Measurements from ENCODE around the gene ANKRD11. TPM values are rescaled to one million over a fixed set of nuclear protein-coding genes. Genes with fewer than 3 reads are reported as not detected.

ANKRD11 gene
- total RNA-seq, 1 donor from 2014 or later = 164 TPM

DNA sequence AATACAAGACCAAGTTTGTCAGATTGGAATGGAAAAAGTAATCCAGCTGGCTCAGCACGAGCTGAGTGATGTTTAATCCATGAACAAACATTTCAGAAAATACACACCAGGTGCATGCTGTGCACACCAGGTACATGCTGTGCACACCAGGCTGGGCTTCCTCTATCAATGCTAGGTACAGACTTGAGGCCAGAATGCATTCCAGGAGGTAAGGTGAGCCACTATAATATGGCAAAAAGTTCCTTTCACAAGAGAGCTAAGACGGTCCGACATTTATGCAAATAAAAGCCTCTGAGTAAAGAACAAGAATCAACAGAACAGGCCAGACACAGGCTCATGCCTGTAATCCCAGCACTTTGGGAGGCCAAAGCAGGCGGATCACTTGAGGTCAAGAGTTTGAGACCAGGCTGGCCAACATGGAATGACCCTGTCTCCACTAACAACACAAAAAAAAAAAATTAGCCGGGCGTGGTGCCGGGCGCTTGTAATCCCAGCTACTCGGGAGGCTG, 144.7 kb downstream of the ANKRD11 start:
- no peaks in the 10 kb centered on the region for H3K9me3 Mint-ChIP-seq
- no peaks in the 10 kb centered on the region for H3K27me3 Mint-ChIP-seq (ENCODE audit: low read depth)
- H3K36me3 Mint-ChIP-seq (ENCODE audit: low read depth) = peaks cover under 1% of the 10 kb centered on the region

DNA sequence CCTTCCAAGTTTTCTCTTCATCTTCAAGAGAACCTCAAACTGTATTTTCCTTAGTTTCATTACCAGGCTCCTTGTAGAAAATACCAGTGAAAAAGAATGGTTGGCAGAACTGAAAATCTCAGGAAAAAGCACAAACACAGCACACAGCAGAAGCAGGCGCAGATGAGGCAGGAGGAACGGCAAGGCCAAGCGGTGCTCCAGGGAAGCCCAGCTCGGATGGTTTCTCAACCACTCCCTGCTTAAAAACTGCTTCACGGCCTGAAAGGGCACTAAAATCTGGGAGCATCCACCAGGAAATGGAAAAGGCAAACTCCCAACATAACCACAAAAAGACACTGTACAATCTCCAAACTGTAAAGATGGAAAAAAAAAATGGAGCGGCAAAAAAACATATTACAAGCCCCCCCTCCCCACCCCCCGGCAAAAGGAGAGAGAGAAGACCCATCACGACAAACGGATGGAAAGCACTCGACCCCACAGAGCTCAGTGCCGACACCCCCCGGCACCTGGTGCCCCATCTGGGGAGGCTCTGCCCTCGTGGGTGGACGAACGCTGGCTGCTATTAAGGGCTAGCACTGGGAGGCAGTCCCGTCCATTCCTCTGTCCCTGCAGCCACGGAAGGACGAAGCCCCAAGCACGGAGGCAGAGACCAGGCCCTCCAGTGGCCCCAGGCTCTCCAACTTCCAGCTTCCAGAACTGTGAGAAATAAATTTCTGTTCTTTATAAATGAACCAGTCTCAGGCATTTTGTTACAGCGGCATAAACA, 145.3 kb downstream of the ANKRD11 start:
- Mint-ChIP-seq H3K36me3 (ENCODE audit: low read depth) (no peaks in the 10 kb centered on the region), H3K4me1 (peaks cover 53% of the 10 kb centered on the region), H3K4me3 (peak overlapping the region; percentile 11), H3K27ac (ENCODE audit: unreplicated experiment) (peak overlapping the region; percentile 95), H3K27me3 (ENCODE audit: low read depth) (no peaks in the 10 kb centered on the region), H3K9me3 (no peaks in the 10 kb centered on the region)
- no peak for DNase-seq (ENCODE audit: low read depth, low spot score)
- TF ChIP-seq, protein P1, sequence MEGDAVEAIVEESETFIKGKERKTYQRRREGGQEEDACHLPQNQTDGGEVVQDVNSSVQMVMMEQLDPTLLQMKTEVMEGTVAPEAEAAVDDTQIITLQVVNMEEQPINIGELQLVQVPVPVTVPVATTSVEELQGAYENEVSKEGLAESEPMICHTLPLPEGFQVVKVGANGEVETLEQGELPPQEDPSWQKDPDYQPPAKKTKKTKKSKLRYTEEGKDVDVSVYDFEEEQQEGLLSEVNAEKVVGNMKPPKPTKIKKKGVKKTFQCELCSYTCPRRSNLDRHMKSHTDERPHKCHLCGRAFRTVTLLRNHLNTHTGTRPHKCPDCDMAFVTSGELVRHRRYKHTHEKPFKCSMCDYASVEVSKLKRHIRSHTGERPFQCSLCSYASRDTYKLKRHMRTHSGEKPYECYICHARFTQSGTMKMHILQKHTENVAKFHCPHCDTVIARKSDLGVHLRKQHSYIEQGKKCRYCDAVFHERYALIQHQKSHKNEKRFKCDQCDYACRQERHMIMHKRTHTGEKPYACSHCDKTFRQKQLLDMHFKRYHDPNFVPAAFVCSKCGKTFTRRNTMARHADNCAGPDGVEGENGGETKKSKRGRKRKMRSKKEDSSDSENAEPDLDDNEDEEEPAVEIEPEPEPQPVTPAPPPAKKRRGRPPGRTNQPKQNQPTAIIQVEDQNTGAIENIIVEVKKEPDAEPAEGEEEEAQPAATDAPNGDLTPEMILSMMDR (conservative IDR thresholded peaks at IDR 0.05) = no peak

More for the DNA sequence above, 144.7 kb downstream of the ANKRD11 start:
- H3K27ac Mint-ChIP-seq (ENCODE audit: unreplicated experiment) = no peak overlapping the region
- H3K4me1 Mint-ChIP-seq = peaks cover 57% of the 10 kb centered on the region
- TF ChIP-seq, protein P1 (conservative IDR thresholded peaks at IDR 0.05) = no peak
- H3K4me3 Mint-ChIP-seq = peak overlapping the region; percentile 11
- no peak for DNase-seq (ENCODE audit: low read depth, low spot score)

DNA sequence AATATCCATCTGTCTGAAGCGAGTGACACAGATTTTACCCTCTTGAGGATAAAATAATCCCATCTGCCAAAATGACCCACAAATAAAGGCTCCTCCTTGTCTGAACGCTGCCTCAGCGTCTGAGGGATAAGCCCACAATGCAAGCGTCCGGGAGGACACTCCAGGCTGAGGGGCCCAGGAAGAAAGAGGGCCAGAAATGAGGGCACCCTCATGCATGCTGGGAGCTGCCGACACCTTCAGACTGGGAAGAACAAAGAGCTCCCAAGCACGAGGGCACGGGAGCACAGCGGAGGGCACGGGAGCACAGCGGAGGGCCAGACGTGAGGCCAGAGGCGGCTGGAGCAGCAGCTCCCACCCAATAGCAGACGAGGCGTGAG, 145.9 kb downstream of the ANKRD11 start:
- Mint-ChIP-seq H3K4me1 (peaks cover 56% of the 10 kb centered on the region), H3K27ac (ENCODE audit: unreplicated experiment) (peak overlapping the region; percentile 95), H3K36me3 (ENCODE audit: low read depth) (no peaks in the 10 kb centered on the region), H3K9me3 (no peaks in the 10 kb centered on the region), H3K4me3 (peak overlapping the region; percentile 41), H3K27me3 (ENCODE audit: low read depth) (no peaks in the 10 kb centered on the region)
- no peak for DNase-seq (ENCODE audit: low read depth, low spot score)
- TF ChIP-seq, protein P1 (conservative IDR thresholded peaks at IDR 0.05) = no peak

DNA sequence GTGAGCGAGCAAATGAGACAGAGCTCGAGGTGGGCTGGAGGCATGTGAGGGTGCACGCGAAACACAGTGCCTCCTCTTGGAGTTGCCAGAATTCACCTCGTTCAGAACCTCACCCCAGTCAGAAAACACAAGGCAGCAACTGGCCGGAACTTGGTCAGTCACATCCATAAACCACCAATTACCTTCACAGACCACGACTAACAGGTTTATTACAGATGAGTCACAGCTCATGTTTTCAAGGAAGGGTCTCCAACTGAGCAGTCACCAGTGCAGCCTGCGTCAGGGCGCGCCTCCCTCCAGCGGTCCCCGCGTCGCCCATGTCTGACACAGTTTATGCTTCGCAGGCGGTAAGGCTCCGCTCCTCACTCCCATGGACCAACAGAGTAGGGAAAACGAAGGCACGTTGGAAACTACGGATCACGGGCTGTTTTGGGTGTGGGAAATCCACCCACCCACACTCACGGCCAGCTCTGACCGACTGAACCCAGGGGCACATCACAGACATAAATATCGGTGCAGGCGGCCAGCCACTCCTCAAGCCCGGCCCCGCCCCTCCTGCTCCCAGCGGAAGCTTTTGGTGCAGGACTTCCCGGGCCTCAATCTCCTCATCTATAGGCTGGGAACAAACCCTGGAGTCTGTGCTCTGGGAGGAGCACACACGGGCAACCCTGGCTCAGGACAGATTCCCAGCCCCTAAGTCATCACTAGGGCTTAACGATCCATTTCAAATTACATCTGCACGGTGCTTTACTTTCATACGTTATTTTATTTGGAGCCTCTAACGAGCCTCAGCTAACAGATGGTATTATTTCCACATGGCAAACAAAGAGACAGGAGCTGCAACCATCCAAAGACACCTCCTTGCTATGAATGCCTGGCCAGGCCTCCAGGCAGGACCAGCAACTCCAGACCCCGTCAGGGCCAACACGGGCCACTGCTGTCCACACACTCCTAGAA, 146.6 kb downstream of the ANKRD11 start:
- H3K36me3 Mint-ChIP-seq (ENCODE audit: low read depth) = no peaks in the 10 kb centered on the region
- no peaks in the 10 kb centered on the region for H3K9me3 Mint-ChIP-seq
- peaks cover 61% of the 10 kb centered on the region for H3K4me1 Mint-ChIP-seq
- peak overlapping the region; percentile 95 for H3K27ac Mint-ChIP-seq (ENCODE audit: unreplicated experiment)
- DNase-seq (ENCODE audit: low read depth, low spot score) = no peak
- TF ChIP-seq, protein P1 (conservative IDR thresholded peaks at IDR 0.05) = no peak
- peak overlapping the region; percentile 41 for H3K4me3 Mint-ChIP-seq
- no peaks in the 10 kb centered on the region for H3K27me3 Mint-ChIP-seq (ENCODE audit: low read depth)
